Aorta (tissue), 5 donors: ENCODE data around the gene MAP1LC3B. TPM values are rescaled to one million over a fixed set of nuclear protein-coding genes. Genes with fewer than 3 reads are reported as not detected.

Source experiments
- ATAC-seq: fragments of 200-7000 bp; cut with Tn5 transposase; one replicate; pipeline ENCODE4 v1.9.1; 2022; ENCODE audit warnings: moderate library complexity; ENCODE audit not compliant: low FRiP score
- DNase-seq, 2 donors: peaks; one replicate each; pipeline ENCODE4 v3.0.0-alpha.2; 2020
- H3K27ac ChIP-seq, 2 donors: one replicate each; pipeline ENCODE4 v1.5.1; 2013; ENCODE audit warnings: low read length in 2 of 2, mild to moderate bottlenecking in 2 of 2, moderate library complexity in 2 of 2, control low read depth in 1 of 2, inconsistent platforms in 1 of 2, low read depth in 1 of 2
- H3K27me3 ChIP-seq, 2 donors: one replicate each; pipeline ENCODE4 v1.6.1; 2013; ENCODE audit warnings: control low read depth in 1 of 2, low read length in 1 of 2, mild to moderate bottlenecking in 1 of 2, moderate library complexity in 1 of 2; ENCODE audit not compliant: insufficient read depth in 2 of 2, control insufficient read depth in 1 of 2
- H3K36me3 ChIP-seq, 2 donors: one replicate each; pipeline ENCODE4 v1.6.1; 2013; ENCODE audit warnings: control low read depth in 1 of 2, low read length in 1 of 2, mild to moderate bottlenecking in 1 of 2; ENCODE audit not compliant: insufficient read depth in 2 of 2, control insufficient read depth in 1 of 2
- H3K4me1 ChIP-seq, 2 donors: one replicate each; pipeline ENCODE4 v1.6.1; 2013; ENCODE audit warnings: low read length in 2 of 2, control low read depth in 1 of 2, mild to moderate bottlenecking in 1 of 2, moderate library complexity in 1 of 2; ENCODE audit not compliant: insufficient read depth in 2 of 2, control insufficient read depth in 1 of 2
- H3K4me3 ChIP-seq, 2 donors: one replicate each; pipeline ENCODE4 v1.5.1; 2013; ENCODE audit warnings: low read length in 2 of 2, control low read depth in 1 of 2, mild to moderate bottlenecking in 1 of 2
- H3K9me3 ChIP-seq: one replicate; pipeline ENCODE4 v1.6.1; 2013; ENCODE audit warnings: mild to moderate bottlenecking, low read length; ENCODE audit not compliant: control insufficient read depth
- WGBS, 2 donors: extraction: QIAGEN DNeasy Blood & Tissue Kit; methylation state at CpG; one replicate each; pipeline ENCODE4 v1.1.7; 2013; 5-methylcytosine and 5-hydroxymethylcytosine counted together
- intact Hi-C, 2 donors: fragments of 100-400 bp; cut with DNase I; formaldehyde crosslinking; loops; one replicate each; pipeline versions ENCODE4 v1.14.2 to v1.15.0; 2022
- polyA plus RNA-seq, 2 donors: library from polyadenylated mRNA; stranded (reverse); fragments of 200-250 nt; gene quantifications; one replicate each; pipeline ENCODE4 v1.2.3, GENCODE V29; 2013
- total RNA-seq, 2 donors: library from RNA; stranded (reverse); fragmentation: NEBNext Ultra II Directional; extraction: Animal tissue kit (Norgen Biotek cat#: 25700); gene quantifications; one replicate each; pipeline ENCODE4 v1.2.1, GENCODE V29; 2021
- donor health status: healthy with polysubstance abuse.
- donor health status: Bipolar disorder and iron deficiency.
- donor health status: DM: no; HTN: no; CAD: no.
- donor health status: DM: no; HTN: no; CAD: no.
- donor health status: DM: yes; HTN: yes; CAD: no.

Gene MAP1LC3B
- total and polyA plus RNA-seq, 4 donors: 57.0 to 61.7 (median 60.7) TPM

DNA sequence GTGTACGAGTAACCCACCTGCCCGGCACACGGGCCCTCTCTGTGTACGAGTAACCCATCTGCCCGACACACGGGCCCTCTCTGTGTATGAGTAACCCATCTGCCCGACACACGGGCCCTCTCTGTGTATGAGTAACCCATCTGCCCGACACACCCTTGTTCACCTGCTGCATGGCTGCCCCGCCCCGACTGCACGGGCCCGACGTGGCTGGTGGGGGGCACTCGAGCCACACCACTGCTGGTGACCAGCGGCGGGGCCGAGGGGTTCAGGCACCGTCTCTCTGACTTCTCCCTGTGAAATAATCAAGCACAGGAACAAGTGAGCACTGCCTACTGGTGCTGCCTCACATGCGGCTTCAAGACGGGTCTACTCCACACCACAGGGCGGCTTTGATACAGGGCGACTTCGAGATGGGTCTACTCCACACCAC, 22.1 kb downstream of the MAP1LC3B start:
- ATAC-seq (no peak), DNase-seq (no peak)
- Histone ChIP-seq H3K27me3 (no peaks in the 10 kb centered on the region), H3K4me1 (no peaks in the 10 kb centered on the region), H3K9me3 (no peaks in the 10 kb centered on the region), H3K4me3 (no peak overlapping the region), H3K27ac (no peak overlapping the region), H3K36me3 (peaks cover 0 to 10% of the 10 kb centered on the region in 2 donors)
- 87 to 88% methylated on average over 24 of the region's 24 CpGs for WGBS, 2 donors
- intact Hi-C loops: no loop called here

GRCh38 chr16:87415441-87415840, 23.3 kb downstream of the MAP1LC3B start:
- no peaks in the 10 kb centered on the region for H3K9me3 ChIP-seq
- WGBS, 2 donors: 89 to 91% methylated on average over 9 of the region's 9 CpGs
- H3K4me1 ChIP-seq: no peaks in the 10 kb centered on the region
- no peak for ATAC-seq
- no peak overlapping the region for H3K4me3 ChIP-seq
- no peak overlapping the region for H3K27ac ChIP-seq
- no peaks in the 10 kb centered on the region for H3K27me3 ChIP-seq
- intact Hi-C loops: loop anchor here (5.0 kb wide), 1 partner anchor 222 kb away; no protein-coding TSS in a partner anchor
- H3K36me3 ChIP-seq: peaks cover 0 to 9% of the 10 kb centered on the region in 2 donors
- DNase-seq: no peak

GRCh38 chr16:87416826-87417527, 24.8 kb downstream of the MAP1LC3B start:
- H3K36me3 ChIP-seq: peaks cover 0 to 4% of the 10 kb centered on the region in 2 donors

GRCh38 chr16:87417528-87417910, 25.4 kb downstream of the MAP1LC3B start:
- Histone ChIP-seq H3K4me3 (no peak overlapping the region), H3K36me3 (peaks cover 0 to 2% of the 10 kb centered on the region in 2 donors), H3K27me3 (no peaks in the 10 kb centered on the region), H3K9me3 (no peaks in the 10 kb centered on the region), H3K4me1 (no peaks in the 10 kb centered on the region), H3K27ac (no peak overlapping the region)
- WGBS, 2 donors: 83 to 85% methylated on average over 13 of the region's 13 CpGs
- intact Hi-C loops: loop anchor here (2.0 to 5.0 kb wide), 2 partner anchors 125 to 220 kb away; no protein-coding TSS in a partner anchor
- DNase-seq (no peak), ATAC-seq (peak; percentile 51)

More at GRCh38 chr16:87416826-87417527, 24.8 kb downstream of the MAP1LC3B start:
- Histone ChIP-seq H3K4me3 (no peak overlapping the region), H3K4me1 (no peaks in the 10 kb centered on the region), H3K27me3 (no peaks in the 10 kb centered on the region), H3K27ac (no peak overlapping the region), H3K9me3 (no peaks in the 10 kb centered on the region)
- intact Hi-C loops: loop anchor here (2.0 to 5.0 kb wide), 2 partner anchors 126 to 220 kb away; no protein-coding TSS in a partner anchor
- WGBS, 2 donors: 71 to 73% methylated on average over 23 of the region's 23 CpGs
- DNase-seq: peak in 1 of 2 donors; percentile 58
- ATAC-seq: no peak

GRCh38 chr16:87418216-87418615, 26.1 kb downstream of the MAP1LC3B start:
- H3K36me3 ChIP-seq: peaks cover 0 to 4% of the 10 kb centered on the region in 2 donors
- no peaks in the 10 kb centered on the region for H3K4me1 ChIP-seq
- intact Hi-C loops: loop anchor here (5.0 kb wide), 1 partner anchor 219 kb away; no protein-coding TSS in a partner anchor
- H3K4me3 ChIP-seq: no peak overlapping the region
- ATAC-seq: no peak
- no peak for DNase-seq
- H3K27me3 ChIP-seq: no peaks in the 10 kb centered on the region
- no peaks in the 10 kb centered on the region for H3K9me3 ChIP-seq
- WGBS, 2 donors: 91 to 93% methylated on average over 18 of the region's 18 CpGs
- H3K27ac ChIP-seq: no peak overlapping the region

- no peaks in the 10 kb centered on the region for H3K4me1 ChIP-seq
- DNase-seq: no peak
- no peaks in the 10 kb centered on the region for H3K27me3 ChIP-seq
- no peaks in the 10 kb centered on the region for H3K9me3 ChIP-seq
- 73 to 81% methylated on average over 6 of the region's 6 CpGs for WGBS, 2 donors
- no peak overlapping the region for H3K27ac ChIP-seq
- no peak overlapping the region for H3K4me3 ChIP-seq
- intact Hi-C loops: loop anchor here (5.0 kb wide), 1 partner anchor 219 kb away; no protein-coding TSS in a partner anchor
- no peak for ATAC-seq
- peaks cover 0 to 4% of the 10 kb centered on the region in 2 donors for H3K36me3 ChIP-seq
These were observed 26.5 kb downstream of the MAP1LC3B start for GRCh38 chr16:87418644-87419043.

DNA sequence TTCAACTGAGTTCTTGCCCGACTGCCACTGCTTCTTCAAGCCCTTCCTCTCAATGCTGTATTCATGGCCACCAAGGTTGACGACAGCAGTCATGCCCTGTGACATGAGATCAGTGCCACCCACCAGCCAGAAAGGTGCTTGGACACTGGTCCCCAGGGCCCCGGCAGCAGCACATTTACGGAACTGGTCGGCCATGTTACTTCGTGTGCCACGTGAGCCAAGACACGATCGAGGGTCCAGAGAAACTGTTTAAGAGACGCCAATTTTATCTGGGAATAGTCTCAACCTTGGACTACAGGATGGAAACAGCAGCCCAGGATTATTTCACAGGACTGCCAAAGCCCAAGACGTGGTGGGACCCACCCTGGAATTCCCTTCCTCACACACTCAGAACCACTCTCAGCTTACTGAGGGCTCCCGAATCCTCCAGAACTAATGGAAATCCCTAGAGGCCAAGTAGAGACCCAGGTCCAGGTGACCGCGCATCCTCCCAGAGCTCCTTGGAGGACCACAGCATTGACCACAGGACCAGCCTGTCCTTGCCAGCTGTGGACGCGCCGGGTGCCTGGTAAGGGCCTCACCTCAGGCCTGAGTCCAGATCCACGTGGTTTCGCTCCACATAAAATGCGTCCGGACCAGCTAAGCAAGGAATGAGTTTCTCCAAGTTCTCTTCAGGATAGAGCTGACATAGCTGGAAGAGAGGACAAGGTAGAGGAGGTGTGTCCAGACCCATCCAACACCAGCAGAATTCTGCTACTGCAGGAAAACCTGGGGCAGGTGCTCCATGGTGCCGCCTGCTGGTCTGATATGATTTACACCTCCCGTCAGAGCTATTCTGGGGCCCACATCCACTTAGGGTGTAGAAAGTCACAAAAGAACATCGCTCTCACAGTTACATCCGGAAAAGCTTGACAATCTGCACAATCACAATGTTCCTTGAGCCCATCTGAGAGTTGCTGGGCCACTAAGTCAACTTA, 28.2 kb downstream of the MAP1LC3B start:
- H3K4me3 ChIP-seq: no peak overlapping the region
- WGBS, 2 donors: 88 to 89% methylated on average over 25 of the region's 25 CpGs
- H3K27ac ChIP-seq: no peak overlapping the region
- H3K27me3 ChIP-seq: no peaks in the 10 kb centered on the region
- no peak for ATAC-seq
- no peaks in the 10 kb centered on the region for H3K9me3 ChIP-seq
- H3K4me1 ChIP-seq: no peaks in the 10 kb centered on the region
- intact Hi-C loops: no loop called here
- DNase-seq: no peak
- H3K36me3 ChIP-seq: peaks cover 0 to 2% of the 10 kb centered on the region in 2 donors

DNA sequence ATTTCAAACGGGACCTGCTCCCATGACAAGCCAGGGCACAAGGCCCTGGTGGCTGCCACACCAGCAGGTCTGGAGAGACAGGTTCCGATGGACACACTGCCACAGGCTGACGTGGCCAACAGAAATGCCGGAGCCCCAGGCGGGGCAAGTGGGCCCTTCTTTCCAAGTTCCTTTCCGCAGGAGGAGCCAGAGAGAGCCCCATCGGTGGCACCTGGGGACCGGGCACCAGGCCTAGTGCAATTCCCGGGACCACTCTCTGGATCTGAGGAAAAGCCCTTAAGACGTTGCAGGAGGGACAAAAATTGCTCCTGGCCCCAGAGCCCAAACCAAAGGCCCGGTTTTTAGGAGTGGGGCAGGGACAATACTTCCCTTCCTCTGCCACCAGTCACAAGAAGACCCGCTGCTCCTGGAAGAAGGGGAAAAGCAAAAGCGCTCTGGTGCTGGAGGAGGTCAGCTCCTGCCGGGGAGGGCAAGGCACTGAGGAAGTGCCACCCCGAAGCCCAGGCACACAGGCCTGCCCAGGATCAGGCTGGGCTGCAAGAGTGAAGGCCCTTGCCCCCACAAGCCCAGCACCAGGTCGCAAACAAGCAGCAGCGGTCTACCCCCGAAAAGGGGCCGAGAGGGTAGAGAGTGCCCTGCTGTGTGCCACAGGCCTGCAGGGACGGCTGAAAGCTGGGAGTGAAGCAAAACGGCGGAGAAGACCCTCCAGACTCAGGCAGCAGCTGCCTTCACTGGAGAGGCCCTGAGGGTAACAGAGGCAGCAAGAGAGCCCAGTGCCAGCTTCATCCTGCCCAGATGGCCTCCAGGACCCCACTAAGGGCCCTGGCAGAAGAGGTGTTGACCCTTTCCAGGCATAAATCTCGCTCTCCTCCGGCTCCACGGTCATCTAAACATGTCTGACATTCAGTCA, 29.1 kb downstream of the MAP1LC3B start:
- Histone ChIP-seq H3K36me3 (peaks cover 0 to 2% of the 10 kb centered on the region in 2 donors), H3K9me3 (no peaks in the 10 kb centered on the region), H3K4me1 (no peaks in the 10 kb centered on the region), H3K4me3 (no peak overlapping the region), H3K27me3 (no peaks in the 10 kb centered on the region), H3K27ac (no peak overlapping the region)
- 93 to 94% methylated on average over 25 of the region's 25 CpGs for WGBS, 2 donors
- DNase-seq (no peak), ATAC-seq (no peak)
- intact Hi-C loops: no loop called here
